ENCODE measurements around the gene SRPK3.
"Not testable (repeated sequence)": the region's sequence is repeated elsewhere in the genome, so short reads cannot be mapped to it uniquely, and the experiment has no call there.

SRPK3 gene

DNA sequence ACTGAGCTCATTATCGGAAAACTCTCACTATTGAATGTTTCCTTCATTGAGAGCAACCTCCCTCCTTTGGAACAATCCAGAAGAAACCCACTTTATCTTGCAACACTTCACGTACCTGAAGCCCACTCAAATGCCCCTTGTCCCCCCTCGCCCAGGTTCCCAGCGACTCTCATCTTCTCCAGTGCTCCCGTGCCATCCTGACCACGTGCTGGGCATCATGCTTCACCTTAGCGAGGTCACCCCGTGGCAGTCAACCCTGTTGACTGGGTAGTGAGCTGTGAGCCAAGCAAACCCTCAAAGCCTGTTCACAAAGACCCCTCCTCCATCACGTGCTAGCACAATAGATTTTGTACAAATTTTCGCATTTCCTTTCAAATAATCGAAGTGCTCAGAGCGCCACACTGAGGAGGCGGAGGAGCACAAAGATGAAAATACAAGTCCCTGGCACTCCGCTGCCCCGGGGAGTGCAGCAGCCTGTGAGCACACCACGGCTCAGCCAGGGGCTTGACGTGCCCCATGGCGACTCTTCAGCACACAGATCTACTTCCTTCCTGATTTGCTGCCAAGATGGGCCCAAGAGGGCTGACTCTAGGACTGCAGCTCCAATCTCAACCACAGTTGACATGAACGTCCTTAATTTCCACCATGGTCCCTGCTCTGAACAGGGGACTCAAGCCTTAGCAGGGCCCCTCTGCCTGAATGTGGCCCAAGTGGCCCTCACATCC, 33.9 kb downstream of the SRPK3 start:
- DNase-seq, result no peak

DNA sequence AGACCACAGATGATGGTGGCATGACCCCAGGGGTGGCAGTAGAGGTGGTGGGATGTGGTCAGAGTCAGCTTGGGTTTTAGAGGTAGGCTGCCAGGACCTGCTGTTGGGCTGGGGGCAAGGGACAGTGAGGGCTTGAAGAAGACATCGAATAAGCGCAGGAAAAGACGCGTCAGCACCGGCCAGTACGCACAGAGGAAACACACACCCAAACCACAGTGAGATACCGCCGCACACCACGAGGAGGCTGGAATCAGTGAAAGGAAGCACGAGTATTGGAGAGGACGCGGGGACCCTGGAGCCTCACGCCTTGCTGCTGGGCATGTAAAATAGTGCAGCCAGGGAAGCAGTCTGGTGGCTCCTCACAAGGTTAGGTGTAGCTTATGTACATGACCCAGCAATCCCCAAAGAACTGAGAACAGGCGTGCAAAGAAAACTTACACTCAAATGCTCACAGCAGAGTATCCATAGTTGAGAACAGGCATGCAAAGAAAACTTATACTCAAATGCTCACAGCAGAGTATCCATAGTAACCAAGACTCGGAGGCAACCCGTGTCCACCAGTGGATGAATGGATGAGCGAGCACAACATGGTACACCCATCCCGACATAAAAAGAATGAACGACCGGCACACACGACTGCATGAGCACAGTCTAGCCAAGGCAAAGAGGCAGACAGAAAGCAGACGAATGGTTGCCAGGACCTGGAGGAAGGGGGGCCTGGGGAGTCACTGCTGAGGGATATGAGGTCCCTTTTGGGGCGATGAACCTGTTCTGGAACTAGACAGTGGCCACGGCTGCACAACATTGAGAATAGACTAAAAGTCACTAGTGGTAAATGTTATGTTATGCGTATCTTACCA, 36.2 kb downstream of the SRPK3 start:
- DNase-seq, result no peak

DNA sequence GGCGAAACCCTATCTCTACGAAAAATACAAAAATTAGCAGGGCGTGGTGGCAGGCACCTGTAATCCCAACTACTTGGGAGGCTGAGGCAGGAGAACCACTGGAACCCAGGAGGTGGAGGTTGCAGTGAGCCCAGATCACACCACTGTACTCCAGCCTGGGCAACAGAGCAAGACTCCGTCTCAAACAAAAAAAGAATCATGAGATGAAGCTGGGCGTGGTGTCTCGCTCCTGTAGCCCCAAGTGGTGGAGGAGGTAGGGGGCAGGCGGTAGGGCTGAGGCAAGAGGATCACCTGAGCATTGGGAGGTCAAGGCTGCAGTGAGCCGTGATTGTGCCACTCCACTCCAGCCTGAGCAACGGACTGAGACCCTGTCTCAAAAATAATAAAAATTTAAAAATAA, 37.2 kb downstream of the SRPK3 start:
- DNase-seq, result not testable (repeated sequence)

DNA sequence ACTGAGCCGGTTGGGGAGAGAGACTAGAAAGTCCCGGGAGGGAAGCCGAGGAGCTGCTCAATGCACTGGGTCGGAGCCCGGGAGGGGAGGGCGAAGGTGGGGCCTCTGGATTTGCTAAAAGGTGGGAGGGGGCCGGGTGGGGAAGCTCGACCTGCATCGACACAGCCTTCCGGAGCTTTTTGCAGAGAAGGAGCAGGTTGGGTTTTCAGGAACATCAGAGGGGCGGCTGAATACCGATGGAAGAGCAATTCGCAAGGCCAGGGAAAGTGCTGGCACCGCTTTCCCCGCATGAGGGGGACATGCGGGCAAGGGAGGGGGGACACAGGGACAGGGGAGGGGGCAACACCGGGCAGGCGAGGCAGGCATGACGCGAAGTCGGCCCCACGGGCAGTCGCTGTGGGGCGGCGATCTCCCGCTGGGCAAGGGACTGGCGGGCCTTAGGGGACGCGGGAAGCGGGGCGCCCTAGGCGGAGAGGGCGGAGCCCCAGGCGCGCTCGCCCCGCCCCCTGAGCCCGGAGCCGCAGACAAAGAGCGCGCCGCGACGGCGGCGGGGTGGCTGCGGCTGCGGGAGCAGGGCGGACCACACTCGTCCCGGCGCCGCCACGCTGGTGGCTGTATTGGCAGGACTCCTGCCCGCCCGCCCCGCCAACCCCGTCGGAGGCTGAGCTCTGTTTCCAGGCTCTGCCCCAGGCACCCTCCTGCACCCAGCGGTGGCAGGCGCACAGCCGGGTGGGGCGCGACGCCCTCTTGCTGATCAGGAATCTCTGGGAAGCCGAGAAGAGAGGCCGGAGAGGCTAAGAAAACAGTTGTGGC, 37.9 kb downstream of the SRPK3 start:
- DNase-seq, result peak; percentile 52

DNA sequence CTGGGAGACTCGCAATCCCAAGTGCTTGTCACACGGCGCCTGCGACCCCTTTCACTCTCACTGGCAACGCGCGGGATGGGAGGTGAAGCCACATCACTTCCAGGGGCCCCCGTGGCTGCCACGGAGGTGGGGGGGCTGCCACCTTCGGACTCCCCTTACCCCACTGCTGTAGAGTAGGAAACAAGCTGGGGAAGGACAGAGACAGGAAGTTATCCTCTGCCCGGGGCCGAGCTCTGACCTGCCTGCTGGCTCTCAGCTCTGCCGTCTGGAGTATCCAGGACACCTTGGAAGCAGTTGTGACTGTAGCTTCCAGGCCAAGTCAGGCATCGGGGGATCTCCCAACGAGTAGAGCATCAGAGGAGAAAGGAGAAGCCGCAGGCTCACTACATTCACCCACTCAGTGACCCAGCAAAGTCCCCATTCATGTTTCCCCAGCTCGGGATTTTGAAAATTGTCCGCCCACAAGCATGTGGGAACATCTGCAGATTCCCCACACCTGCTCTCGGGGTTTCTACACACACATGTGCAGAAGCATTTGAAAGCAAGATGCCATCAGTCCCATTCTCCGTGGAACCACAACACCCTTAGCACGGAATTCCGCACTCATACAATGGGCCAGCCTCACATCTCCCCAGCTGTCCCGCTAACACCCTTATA, 38.7 kb downstream of the SRPK3 start:
- DNase-seq, result no peak

DNA sequence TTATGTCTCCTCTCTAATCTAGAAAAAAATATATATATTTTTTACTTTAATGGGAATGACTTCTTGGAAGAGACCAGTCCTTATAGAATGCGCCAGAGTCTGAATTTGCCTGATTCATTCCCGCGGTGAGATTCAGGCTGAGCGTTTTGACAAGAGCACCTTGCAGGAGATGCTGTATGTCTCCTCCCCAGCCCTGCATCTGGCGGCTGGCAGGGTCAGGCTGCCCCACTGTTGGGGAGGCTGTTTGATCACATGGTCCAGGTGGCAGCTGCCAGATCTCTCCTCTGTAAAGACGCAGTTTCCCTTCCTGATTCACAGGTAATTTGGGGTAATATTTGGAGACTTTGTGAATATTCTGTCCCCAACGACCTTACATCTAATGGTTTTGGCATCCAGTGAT, 39.8 kb downstream of the SRPK3 start:
- DNase-seq, result no peak

DNA sequence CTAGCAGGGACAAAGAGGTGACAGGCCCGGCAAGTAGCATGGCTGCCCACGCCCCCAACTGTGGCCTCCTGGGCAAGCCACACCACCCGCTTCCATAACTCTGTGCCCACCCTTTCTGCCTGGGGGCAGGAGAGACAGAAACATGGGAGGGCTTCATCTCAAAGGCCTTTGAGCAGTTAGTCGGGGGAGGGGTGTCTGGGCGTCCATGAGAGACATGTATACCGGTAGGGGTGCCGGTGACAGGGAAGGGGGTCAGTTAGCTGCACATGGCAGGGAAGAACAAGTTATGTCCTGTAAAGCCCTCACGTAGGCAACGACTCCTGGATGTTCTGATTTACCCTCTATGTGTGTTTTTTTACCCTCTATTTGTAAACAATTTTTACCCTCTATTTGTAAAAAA, 40.2 kb downstream of the SRPK3 start:
- no peak for DNase-seq

DNA sequence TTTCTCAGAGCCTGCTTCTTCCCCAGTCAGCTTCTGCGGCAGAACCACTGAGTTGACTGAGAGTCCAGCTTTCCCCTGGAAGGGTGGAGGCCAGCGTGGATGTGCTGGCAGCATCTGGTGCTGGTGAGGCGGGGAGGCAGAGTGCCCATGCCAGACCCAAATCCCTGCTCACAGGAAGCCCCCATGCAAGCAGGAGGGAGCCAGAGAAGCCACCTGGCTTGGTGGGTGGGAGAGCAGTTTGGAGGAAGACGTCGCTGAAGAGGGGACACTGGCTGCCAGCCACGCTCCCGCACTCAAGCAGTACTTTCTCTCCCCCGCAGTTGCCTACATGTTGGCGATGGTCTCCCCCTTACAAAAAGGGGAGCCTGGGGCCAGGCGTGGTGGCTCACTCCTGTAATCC, 43.5 kb downstream of the SRPK3 start:
- DNase-seq, result no peak

DNA sequence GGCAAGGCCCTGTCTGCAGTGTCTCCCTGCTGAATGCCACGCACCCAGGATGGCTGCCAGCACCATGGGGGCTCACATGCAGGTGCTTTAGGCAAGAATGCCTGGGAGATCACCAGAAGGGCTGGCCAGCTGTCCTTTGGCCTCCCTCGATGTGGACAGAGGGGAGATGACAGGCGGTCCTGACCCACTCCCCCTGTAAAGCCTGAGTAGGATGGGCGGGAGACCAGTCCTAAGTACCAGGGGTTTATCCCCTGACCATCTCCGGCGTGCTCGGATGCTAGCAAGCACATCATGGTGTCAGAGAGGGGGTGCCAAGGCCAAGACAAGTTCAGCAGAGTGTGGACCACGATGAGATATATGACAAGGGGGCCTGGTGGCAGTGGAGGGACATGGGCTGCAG, 44.2 kb downstream of the SRPK3 start:
- DNase-seq, result no peak

DNA sequence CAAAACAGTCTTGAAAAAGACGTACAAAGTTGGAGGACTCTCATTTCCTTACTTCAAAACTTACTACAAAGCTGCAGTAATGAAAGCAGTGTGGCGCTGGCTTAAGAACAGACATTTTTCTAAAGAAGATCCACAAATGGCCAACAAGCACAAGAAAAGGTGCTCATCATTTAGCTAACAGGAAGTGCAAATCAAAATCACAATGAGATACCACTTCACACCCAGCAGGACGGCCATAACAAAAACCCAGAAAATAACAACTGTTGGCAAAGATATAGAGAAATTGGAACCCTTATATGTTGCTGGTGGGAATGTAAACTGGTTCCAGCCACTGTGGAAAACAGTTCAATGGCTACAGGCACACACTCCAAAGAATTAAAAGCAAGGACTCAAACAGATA, 46.2 kb downstream of the SRPK3 start:
- no peak for DNase-seq

DNA sequence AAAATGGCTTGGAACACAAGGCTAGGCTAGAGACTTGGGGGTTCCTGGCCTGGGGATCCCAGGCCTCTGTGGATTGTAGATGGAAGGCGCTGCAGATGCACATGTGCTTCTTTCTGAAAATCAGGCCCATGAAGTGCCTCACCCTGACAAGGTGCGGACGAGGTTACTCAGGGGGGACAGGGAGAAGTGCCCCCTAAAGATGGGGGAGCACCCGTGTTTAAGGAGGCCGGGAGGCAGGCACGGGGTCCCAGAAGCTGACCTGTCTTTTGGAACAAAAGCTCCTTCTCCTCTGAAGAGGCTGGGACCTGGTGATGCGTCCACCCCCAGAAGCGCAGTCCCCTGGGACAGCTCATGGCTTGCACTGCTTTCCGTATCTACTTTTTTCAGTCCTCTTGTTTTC, 47.1 kb downstream of the SRPK3 start:
- DNase-seq, result no peak

DNA sequence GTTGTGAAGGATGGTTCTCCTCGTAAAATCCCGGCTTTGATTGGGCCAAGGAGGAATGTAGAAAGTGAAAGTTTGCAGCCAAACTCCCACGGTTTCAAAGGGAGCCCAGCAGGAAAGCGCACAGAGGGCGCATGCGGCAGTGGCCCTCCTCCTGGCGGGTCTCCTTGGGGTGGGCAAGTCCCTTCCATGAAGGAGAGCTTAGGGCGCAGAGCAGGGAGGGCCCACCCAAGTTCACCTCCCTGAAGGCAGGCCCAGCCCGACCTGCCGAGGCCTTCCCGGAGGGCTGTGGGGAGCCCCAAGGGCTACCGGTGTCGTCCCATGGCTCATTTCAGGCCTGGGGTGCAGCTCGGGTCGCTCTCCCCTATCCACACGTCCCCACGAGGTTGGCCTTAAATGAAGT, 47.5 kb downstream of the SRPK3 start:
- no peak for DNase-seq

DNA sequence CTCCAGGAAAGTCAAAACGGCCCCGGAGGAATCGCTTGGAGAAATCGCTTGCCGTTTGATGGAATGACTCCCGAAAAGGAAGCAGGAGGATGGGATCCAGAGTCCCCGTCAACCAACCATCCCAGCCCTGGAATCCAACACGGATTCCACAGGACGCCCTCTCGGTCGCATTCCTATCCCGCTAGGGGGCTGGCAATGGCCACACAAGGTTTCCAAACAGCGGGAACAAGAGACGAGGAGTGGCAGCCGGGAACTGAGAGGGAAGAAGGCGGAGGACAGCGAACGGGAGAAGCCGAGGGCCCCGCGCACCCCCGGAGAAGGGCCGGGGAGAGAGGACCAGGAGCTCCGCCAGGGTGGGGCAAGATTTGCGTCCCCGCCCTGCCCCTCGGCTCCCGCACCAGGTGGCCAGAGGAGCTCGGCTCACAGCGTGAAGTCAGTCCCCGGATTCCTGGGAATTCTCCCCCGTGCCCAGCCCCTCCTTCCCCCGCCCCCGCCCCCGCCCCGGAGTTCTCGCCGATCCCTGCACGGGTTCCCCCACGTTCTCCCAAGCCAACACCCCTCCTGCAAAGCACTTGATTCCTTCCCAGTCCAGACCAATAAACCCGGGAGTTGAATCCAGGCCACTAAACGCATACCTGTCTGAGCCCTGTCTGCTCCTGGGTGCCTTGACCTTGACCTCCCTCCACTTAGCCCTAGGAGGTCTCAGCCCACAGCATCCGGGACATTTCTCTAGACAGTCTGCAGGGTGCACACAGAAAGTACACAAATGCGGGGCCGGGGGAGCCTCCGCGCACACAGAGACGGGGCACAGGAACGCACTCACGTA, 48.1 kb downstream of the SRPK3 start:
- DNase-seq, result no peak

DNA sequence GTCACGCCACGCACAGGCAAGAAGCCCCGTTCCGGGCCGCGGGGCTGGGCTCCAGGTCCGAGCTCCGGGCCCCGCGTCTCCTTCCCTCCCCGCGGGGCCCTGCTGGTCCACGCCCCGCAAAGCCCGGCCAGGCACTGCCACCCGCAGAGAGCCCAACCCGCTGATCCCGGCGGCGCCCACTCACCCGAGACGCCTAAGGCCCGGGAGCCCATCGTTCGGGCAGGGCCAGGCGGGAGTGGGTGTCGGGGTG, 48.6 kb downstream of the SRPK3 start:
- DNase-seq, result no peak

DNA sequence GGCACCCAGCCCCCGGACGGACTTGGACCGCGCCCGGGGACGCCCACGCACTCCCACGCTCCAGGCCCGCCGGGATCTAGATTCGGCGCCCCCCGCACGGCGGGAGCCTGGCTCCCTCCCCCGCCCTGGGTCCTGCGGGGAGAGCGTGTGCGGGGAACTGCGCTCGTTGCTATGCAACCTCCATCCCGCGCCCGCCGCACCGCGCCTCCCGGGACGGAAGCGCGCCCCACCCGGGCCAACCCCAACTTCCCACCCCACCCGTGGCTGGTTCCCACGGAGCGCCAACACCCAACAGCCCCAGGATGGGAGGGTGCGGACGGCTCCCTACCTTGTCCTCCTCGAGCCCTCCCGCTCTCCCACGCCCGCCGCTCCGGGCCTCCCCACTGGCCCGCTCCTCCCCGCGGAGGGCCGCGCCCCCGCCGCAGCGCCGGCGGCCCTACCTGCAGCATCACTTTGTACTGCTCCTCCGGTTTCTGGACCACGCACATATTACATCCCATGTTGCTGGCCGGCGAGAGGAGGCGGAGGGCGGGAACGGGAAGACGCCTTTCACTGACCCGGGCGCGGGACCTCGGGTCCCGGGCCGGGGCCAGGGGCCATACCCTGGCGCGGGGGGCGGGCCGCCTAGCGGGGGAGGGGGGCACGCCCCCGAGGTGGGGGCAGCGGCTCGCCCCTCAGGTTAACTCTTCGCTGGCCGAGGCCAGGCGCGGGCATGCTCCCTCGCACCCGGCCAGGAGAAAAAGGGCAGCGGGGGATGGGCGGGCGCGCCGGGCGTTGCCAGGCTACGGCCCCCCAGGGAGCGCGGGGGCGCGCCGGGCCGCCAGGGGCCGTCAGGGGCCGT, 49.2 kb downstream of the SRPK3 start, which contains the start of gene PDZD4:
PDZD4 (minus strand) TSS at position 746 of the 841 bp plus-strand sequence; CDS start at position 500, 246 bp downstream.
- DNase-seq, result no peak

DNA sequence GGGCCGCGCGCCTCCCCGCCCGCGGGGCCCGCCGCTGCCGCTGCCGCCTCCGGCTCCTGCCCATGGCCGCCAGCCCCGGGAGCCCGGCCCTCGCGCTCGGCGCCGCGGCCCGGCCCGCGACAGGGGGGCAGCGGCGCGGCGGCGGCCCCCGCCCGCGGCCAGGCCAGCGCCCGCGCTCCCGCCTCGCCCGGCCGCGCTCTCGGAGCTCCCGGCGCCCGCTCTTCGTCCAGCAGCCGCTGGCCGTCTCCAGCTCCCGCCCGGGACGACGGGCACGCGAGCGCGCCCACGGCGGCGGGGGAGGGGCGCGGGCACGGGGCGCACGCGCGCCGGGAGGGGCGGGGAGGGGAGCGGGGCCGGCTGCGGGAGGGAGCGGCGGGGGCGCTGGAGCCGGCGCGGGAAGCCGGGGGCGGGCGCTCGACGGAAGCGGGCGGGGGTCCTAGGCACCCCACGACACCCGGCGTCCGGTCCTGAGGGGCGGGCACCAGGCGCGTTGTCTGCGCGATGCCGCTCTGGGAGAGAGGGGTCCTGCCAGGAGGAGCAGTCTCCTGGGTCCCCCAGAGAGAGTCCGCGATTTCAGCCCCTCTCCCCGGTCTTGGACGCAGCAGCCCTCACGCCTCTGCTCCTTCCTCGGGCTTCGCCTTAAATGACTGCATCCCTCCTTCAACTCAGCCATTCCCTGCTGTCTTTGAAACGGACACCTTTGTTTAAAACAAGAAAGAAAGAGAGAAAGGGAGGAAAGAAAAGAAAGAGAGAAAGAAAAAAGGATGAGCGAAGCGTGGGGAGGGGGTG, 50.0 kb downstream of the SRPK3 start:
- DNase-seq, result no peak

DNA sequence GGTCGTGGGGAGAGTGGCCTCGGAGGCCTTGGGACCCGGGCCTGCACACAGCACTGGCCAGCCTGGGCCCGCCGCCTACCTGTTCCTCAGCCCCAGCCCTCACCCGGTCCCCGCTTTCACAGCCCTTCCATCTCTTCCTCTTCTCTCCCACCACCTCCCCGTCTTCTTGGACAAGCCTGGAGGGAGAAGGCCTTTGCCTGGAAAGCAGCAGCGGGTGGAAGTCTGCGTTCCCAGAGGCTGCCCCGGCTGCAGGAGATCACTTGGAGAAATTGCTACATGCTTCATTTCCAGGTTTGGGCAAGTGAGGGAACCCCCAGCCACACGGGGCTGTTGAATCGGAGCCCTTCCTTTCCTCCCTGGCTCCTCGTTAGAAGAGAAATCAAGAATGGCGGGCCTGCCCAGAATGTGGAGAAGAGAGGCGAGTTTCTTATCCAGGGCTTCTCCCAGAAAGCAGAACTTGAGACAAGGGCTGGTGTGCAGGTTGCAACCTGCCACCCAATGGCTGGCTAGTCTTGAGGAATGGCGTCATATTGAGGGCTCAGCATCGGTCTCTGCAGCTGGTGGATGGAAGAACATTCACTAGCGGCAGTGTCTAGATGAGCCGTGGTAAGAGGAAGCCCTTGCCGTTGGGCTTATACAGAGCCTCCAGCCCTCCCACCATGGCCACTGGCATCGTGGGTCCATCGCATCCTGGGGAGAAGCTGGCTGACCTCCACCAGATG, 50.7 kb downstream of the SRPK3 start:
- DNase-seq, result no peak

DNA sequence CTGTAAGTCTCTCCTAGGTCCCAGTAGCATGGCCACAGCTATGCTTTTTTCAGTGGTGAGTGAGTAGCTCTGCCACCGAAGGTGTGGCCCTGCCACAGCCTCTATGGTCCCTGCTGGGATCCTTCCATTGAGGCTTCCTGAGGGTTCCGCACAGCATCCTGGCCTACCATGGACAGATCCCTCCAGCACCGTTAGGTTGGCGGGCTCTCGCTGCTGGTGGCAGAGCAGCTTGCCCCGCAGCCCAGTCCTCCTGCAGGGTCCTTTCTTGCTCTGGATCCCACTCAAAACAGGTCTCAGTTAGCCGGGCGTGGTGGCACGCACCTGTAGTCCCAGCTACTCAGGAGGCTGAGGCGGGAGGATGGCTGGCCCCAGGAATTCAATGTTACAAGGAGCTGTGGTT, 51.9 kb downstream of the SRPK3 start:
- no peak for DNase-seq

Measured in NCI-H2107 (cell line).